Neutrophil (primary cell): ENCODE results near the gene ZBTB7A.
A peak's percentile ranks its signal among the peaks of the same experiment; 100 is the strongest.
"Not testable (repeated sequence)": the region's sequence is repeated elsewhere in the genome, so short reads cannot be mapped to it uniquely, and the experiment has no call there.

Source experiments
- H3K27ac ChIP-seq: fragments of 200-600 bp; sonication (generic); 2 replicates; pipeline ENCODE4 v1.5.1; 2016; ENCODE audit warnings: mild to moderate bottlenecking, moderate library complexity
- H3K27me3 ChIP-seq: fragments of 200-600 bp; sonication (generic); 2 replicates; pipeline ENCODE4 v1.6.0; 2016; ENCODE audit warnings: mild to moderate bottlenecking
- H3K36me3 ChIP-seq: fragments of 200-600 bp; sonication (generic); 2 replicates; pipeline ENCODE4 v1.5.1; 2017
- H3K4me1 ChIP-seq, 2 experiments: fragments of 200-600 bp in 1 of 2; sonication (generic) in 1 of 2; 1 replicate in 1 of 2; 2 replicates in 1 of 2; pipeline versions ENCODE4 v1.5.1 to v1.6.1; 2013 to 2016; ENCODE audit warnings: low read depth in 1 of 2, low read length in 1 of 2, mild to moderate bottlenecking in 1 of 2, moderate library complexity in 1 of 2; ENCODE audit not compliant: control insufficient read depth in 1 of 2, insufficient read depth in 1 of 2
- H3K4me3 ChIP-seq, 2 experiments: fragments of 200-600 bp in 1 of 2; sonication (generic) in 1 of 2; 1 replicate in 1 of 2; 2 replicates in 1 of 2; pipeline ENCODE4 v1.5.1; 2013 to 2016; ENCODE audit warnings: low read depth in 1 of 2, low read length in 1 of 2, mild to moderate bottlenecking in 1 of 2, moderate library complexity in 1 of 2
- H3K9me3 ChIP-seq: fragments of 200-600 bp; sonication (generic); 2 replicates; pipeline ENCODE4 v1.5.1; 2016
- TF ChIP-seq, protein P1 (sequence below): fragments of 200-600 bp; sonication (generic); IDR thresholded peaks from 2 replicates; pipeline ENCODE4 v1.5.1; 2016; ENCODE audit warnings: antibody characterized with exemption

ZBTB7A gene

DNA sequence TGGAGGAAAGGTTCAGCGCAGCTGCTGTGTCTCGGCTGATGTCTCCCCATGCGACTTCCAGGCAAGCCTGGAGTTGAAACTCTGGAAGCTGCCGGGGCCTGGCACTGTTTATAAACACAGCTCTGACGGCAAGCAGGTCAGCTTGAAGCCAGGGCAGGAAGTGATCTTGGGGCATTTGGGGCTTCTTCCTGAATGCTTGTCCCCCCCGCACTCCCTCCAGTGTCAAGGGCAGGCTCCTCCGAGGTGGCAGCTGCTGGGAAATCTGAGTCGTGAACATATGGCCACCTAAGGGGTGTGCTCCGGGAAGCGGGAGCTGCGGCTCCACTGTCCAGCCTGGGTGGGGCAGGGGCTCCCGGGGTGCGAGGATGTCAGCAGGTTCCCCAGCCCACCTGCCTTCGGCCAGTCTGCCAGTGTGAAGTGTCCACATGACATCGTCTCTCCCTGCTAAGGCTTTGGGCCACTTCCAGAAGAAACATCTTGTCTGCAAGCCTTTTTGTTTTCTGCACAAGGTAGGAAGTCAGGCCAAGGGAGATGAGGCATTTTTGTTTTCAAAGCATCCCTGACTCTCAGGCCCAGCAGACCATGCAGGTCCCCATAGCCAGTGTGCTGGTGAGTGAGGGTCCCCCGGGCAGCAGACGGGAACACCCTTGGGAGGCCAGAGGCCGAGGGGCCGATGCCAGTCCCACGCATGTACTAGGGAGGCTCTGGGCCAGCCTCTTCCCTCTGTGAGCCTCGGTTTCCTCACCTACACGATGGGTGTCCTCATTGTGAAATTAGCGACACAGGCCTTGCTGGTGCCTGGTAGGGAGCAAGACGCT is 56.5 kb downstream of the ZBTB7A start:
- TF ChIP-seq, protein P1, sequence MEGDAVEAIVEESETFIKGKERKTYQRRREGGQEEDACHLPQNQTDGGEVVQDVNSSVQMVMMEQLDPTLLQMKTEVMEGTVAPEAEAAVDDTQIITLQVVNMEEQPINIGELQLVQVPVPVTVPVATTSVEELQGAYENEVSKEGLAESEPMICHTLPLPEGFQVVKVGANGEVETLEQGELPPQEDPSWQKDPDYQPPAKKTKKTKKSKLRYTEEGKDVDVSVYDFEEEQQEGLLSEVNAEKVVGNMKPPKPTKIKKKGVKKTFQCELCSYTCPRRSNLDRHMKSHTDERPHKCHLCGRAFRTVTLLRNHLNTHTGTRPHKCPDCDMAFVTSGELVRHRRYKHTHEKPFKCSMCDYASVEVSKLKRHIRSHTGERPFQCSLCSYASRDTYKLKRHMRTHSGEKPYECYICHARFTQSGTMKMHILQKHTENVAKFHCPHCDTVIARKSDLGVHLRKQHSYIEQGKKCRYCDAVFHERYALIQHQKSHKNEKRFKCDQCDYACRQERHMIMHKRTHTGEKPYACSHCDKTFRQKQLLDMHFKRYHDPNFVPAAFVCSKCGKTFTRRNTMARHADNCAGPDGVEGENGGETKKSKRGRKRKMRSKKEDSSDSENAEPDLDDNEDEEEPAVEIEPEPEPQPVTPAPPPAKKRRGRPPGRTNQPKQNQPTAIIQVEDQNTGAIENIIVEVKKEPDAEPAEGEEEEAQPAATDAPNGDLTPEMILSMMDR: no peak
- Histone ChIP-seq H3K4me3 (no peak overlapping the region), H3K36me3 (peaks cover 47% of the 10 kb centered on the region), H3K4me1 (peaks cover 25 to 30% of the 10 kb centered on the region in 2 experiments), H3K27ac (no peak overlapping the region), H3K9me3 (no peaks in the 10 kb centered on the region), H3K27me3 (no peaks in the 10 kb centered on the region)

DNA sequence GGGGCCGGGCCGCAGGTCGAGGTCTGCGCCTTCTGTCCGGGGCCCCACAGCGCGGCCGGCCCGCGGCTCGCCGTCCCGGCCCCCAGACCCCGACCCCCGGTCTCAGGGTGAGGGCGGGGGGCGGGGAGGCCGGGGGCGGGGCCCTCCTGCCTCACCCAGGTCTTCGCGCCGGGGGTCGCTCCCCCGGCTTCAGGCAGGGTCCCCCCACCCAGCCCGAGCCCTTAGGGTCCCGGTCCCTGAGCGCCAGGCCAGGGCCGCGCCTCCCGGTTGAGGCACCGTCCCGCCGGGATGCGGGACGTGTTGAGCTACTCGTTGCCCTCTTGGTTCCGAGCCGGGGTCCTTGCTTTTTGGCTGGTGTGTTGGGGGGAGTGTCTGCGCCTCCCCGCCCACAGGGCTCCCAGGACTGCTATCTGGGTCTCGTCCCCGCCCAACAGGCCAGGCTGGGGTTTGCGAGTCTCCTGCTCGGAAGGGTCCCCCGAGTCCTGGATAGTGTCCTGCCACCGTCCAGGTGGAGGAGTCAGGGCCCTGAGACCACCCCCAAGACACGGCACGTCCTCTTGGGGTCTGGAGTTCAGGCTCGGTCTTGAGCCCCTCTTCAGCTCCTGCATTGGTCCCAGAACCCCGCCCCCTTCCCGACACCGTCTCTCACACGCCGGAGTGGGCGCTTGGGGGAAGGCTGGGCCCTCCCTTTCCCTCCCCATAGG is 58.7 kb downstream of the ZBTB7A start:
- peaks cover 19 to 23% of the 10 kb centered on the region in 2 experiments for H3K4me1 ChIP-seq
- H3K36me3 ChIP-seq: peaks cover 25% of the 10 kb centered on the region
- H3K27ac ChIP-seq: peak overlapping the region; percentile 80
- H3K27me3 ChIP-seq: no peaks in the 10 kb centered on the region
- H3K4me3 ChIP-seq: peak overlapping the region; percentile 76 to 81
- TF ChIP-seq, protein P1: no peak
- no peaks in the 10 kb centered on the region for H3K9me3 ChIP-seq

DNA sequence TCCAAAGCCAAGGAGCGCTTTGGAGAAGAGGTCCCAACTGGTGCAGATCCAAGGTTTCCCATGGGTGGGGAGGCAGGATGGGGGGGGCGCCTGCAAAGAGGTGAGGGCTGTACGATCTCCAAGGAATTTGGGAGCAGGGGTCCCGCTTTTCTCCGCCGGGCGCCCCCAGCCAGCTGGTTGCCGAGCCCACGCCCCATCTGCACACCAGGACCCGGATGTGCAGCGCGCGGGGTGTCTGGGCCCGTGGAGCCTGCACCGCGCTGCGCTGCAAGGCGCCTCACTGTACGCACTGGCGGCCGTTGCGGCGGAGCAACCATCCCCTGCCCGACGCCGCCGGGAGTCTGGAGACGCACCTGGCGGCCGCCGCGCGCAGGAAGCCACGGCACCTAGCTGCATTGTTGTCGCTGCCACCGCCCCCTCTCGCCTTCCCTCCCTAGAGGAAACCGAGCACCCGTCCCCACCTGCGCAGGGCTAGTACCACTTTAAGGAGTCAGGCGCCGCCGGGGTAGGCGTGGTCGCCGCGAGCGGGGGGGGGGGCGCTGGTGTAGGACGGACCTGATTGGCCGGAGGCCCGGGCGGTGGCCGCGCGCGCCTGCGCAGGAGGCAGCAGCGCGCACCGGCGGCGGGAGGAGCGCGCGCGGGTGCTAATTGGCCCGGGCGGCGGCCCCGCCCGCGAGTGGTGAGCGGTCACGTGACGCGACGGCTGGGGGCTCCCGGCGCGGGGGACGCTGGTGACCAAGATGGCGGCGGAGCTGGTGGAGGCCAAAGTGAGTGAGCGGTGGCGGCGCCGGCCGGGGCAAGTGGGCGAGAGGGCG is 59.5 kb downstream of the ZBTB7A start, which contains the start of gene PIAS4:
Gene PIAS4 (plus strand): TSS at position 716 of the 815 bp plus-strand sequence. CDS start 25 bp downstream, at position 741.
- Histone ChIP-seq H3K36me3 (peaks cover 17% of the 10 kb centered on the region), H3K4me3 (peak within 1 kb of the TSS; percentile 76 to 81), H3K4me1 (peaks cover 19 to 23% of the 10 kb centered on the region in 2 experiments), H3K27me3 (no peaks in the 10 kb centered on the region), H3K9me3 (no peaks in the 10 kb centered on the region), H3K27ac (peak within 1 kb of the TSS; percentile 80)
- TF ChIP-seq, protein P1: peak; percentile 42

GRCh38 chr19:4005436-4005835 is 61.3 kb downstream of the ZBTB7A start:
- H3K4me3 ChIP-seq, H3K27me3 ChIP-seq, H3K27ac ChIP-seq, H3K9me3 ChIP-seq, H3K36me3 ChIP-seq: not testable (repeated sequence)
- H3K4me1 ChIP-seq: peaks cover 19 to 23% of the 10 kb centered on the region in 2 experiments

DNA sequence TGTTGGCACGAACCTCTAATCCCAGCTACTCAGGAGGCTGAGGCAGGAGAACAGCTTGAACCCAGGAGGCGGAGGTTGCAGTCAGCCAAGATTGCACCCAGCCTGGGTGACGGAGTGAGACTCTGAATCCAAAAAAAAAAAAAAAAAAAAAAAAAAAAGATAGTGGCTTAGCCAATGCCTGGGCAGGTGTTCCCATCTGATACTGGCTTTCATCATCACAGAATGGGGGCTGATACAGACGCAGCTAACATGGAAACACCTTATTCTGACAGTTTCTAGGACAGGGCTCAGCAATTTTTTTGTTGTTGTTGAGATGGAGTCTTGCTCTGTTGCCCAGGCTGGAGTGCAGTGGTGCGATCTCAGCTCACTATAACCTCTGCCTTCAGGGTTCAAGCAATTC is 65.9 kb downstream of the ZBTB7A start:
- H3K27me3 ChIP-seq, H3K4me1 ChIP-seq, H3K9me3 ChIP-seq, H3K27ac ChIP-seq, H3K4me3 ChIP-seq, H3K36me3 ChIP-seq: not testable (repeated sequence)

GRCh38 chr19:3998667-3999412 is 67.9 kb downstream of the ZBTB7A start:
- not testable (repeated sequence) for H3K4me3 ChIP-seq, H3K27me3 ChIP-seq, H3K36me3 ChIP-seq, H3K9me3 ChIP-seq, H3K27ac ChIP-seq, H3K4me1 ChIP-seq
